Fibroblast of skin of left biceps (primary cell): Measurements from ENCODE around the gene DLX1.

ENCODE experiments used
- DNase-seq, 2 experiments: peaks; one replicate each; pipeline ENCODE4 v3.0.0-alpha.2; 2013; ENCODE audit warnings: low read depth in 2 of 2

DLX1 gene

GRCh38 chr2:172087207-172087779 is 2.0 kb downstream of the DLX1 start:
- no peak for DNase-seq

- DNase-seq = no peak
Measured at GRCh38 chr2:172087780-172088244, 2.5 kb downstream of the DLX1 start.

GRCh38 chr2:172088245-172089004 is 3.1 kb downstream of the DLX1 start:
- no peak for DNase-seq

GRCh38 chr2:172089005-172089504 is 3.7 kb downstream of the DLX1 start:
- DNase-seq = no peak

GRCh38 chr2:172089633-172090032 is 4.3 kb downstream of the DLX1 start:
- DNase-seq = no peak

GRCh38 chr2:172090044-172090961 is 5.0 kb downstream of the DLX1 start:
- no peak for DNase-seq

GRCh38 chr2:172091000-172091641 is 5.8 kb downstream of the DLX1 start:
- no peak for DNase-seq

- no peak for DNase-seq
Measured at GRCh38 chr2:172091761-172092566, 6.7 kb downstream of the DLX1 start.

- no peak for DNase-seq
Measured at GRCh38 chr2:172092716-172093415, 7.6 kb downstream of the DLX1 start.

- DNase-seq = no peak
Measured at GRCh38 chr2:172093416-172094293, 8.3 kb downstream of the DLX1 start.

- DNase-seq = no peak
Measured at GRCh38 chr2:172094294-172095145, 9.2 kb downstream of the DLX1 start.

GRCh38 chr2:172095146-172095904 is 10.0 kb downstream of the DLX1 start:
- DNase-seq = no peak

- no peak for DNase-seq
Measured at GRCh38 chr2:172095905-172096625, 10.8 kb downstream of the DLX1 start.

- DNase-seq = no peak
Measured at GRCh38 chr2:172096626-172097547, 11.6 kb downstream of the DLX1 start.

- no peak for DNase-seq
Measured at GRCh38 chr2:172097557-172098131, 12.3 kb downstream of the DLX1 start.
